GM23248 (cell line): ENCODE results near the gene KCNJ12.

ENCODE experiments used
- EZH2 ChIP-seq: fragments of 200-600 bp; sonication (generic); IDR thresholded peaks from 2 replicates; pipeline ENCODE4 v1.6.1; 2018; ENCODE audit warnings: antibody characterized with exemption, mild to moderate bottlenecking; ENCODE audit not compliant: insufficient read depth, poor library complexity, severe bottlenecking
- EZH2phosphoT487 ChIP-seq: fragments of 200-600 bp; sonication (generic); IDR thresholded peaks from 2 replicates; pipeline ENCODE4 v1.6.1; 2018; ENCODE audit warnings: antibody characterized with exemption, moderate library complexity, mild to moderate bottlenecking, low read depth; ENCODE audit not compliant: insufficient read depth

DNA sequence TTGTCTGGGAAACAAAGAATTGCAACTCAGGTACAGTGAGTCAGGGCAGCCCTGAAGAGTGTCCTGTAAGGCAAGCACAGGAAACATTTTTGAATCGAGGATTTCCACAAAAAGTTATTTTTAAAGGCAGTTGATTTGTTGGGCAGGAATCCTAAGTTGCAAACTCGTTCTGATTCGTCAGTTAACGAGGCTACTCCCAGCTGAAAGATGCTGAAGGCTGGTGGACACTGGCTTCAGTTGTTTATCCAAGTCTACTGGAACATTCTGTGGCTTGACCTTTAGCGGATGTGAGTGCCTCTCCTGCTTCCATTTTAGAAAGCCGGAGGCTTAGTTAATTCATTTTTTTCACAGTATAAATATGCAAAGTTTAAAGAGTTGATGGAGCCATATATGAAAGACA, 84.2 kb downstream of the KCNJ12 start:
- no peak for TF ChIP-seq EZH2
- TF ChIP-seq EZH2phosphoT487, result no peak
